Measurements from ENCODE around the gene KY. TPM values are rescaled to one million over a fixed set of nuclear protein-coding genes. Genes with fewer than 3 reads are reported as not detected.

Gene KY
- total RNA-seq, 4 donors from 2014 or later: 4.0 to 5.2 TPM; not detected in 2

DNA sequence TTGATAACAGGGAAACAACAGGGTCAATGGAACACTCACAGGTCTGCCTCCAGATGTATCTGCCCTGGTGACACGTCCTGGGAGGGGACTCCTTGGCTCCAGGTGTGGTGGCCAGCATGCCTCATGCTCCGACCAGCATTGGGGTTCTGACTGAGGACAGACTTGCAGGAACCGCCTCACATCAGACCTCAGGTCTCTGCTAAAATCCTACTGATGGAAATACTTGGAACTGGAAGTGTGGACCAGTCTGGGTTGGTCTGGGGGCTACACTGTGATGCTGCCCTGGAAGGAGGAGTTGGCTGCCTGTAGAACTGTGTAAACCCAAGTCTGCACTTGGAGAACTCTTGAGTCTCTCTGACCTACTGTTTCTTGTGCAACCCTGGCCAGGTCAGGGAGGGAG lies 17.1 kb upstream of the KY start:
- no peaks in the 10 kb centered on the region for H3K4me1 ChIP-seq
- no peaks in the 10 kb centered on the region for H3K9me3 ChIP-seq
- no peak overlapping the region for H3K27ac ChIP-seq
- TF ChIP-seq, protein P1, sequence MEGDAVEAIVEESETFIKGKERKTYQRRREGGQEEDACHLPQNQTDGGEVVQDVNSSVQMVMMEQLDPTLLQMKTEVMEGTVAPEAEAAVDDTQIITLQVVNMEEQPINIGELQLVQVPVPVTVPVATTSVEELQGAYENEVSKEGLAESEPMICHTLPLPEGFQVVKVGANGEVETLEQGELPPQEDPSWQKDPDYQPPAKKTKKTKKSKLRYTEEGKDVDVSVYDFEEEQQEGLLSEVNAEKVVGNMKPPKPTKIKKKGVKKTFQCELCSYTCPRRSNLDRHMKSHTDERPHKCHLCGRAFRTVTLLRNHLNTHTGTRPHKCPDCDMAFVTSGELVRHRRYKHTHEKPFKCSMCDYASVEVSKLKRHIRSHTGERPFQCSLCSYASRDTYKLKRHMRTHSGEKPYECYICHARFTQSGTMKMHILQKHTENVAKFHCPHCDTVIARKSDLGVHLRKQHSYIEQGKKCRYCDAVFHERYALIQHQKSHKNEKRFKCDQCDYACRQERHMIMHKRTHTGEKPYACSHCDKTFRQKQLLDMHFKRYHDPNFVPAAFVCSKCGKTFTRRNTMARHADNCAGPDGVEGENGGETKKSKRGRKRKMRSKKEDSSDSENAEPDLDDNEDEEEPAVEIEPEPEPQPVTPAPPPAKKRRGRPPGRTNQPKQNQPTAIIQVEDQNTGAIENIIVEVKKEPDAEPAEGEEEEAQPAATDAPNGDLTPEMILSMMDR (IDR thresholded peaks at IDR 0.05): no peak
- TF ChIP-seq POLR2A (IDR thresholded peaks at IDR 0.05): no peak
- intact Hi-C loops (cut with DNase I; ENCODE audit: low total_unique reads): no loop called here
- DNase-seq: no peak
- H3K36me3 ChIP-seq: no peaks in the 10 kb centered on the region
- H3K4me3 ChIP-seq: no peak overlapping the region
- H3K27me3 ChIP-seq: no peaks in the 10 kb centered on the region

GRCh38 chr3:134667406-134667805 lies 16.6 kb upstream of the KY start:
- Histone ChIP-seq H3K36me3 (no peaks in the 10 kb centered on the region), H3K4me3 (no peak overlapping the region), H3K27me3 (no peaks in the 10 kb centered on the region), H3K4me1 (no peaks in the 10 kb centered on the region), H3K9me3 (no peaks in the 10 kb centered on the region), H3K27ac (no peak overlapping the region)
- intact Hi-C loops (cut with DNase I; ENCODE audit: low total_unique reads): no loop called here
- DNase-seq: no peak
- TF ChIP-seq POLR2A (IDR thresholded peaks at IDR 0.05): no peak
- TF ChIP-seq, protein P1 (IDR thresholded peaks at IDR 0.05): no peak

- no peaks in the 10 kb centered on the region for H3K36me3 ChIP-seq
- TF ChIP-seq, protein P1 (IDR thresholded peaks at IDR 0.05): no peak
- TF ChIP-seq POLR2A (IDR thresholded peaks at IDR 0.05): no peak
- no peak overlapping the region for H3K27ac ChIP-seq
- H3K9me3 ChIP-seq: no peaks in the 10 kb centered on the region
- no peaks in the 10 kb centered on the region for H3K4me1 ChIP-seq
- no peak for DNase-seq
- intact Hi-C loops (cut with DNase I; ENCODE audit: low total_unique reads): no loop called here
- H3K27me3 ChIP-seq: no peaks in the 10 kb centered on the region
- H3K4me3 ChIP-seq: no peak overlapping the region
These were observed 16.1 kb upstream of the KY start for GRCh38 chr3:134666885-134667284.

GRCh38 chr3:134666466-134666865 lies 15.6 kb upstream of the KY start:
- Histone ChIP-seq H3K9me3 (no peaks in the 10 kb centered on the region), H3K4me3 (no peak overlapping the region), H3K36me3 (no peaks in the 10 kb centered on the region), H3K4me1 (no peaks in the 10 kb centered on the region), H3K27me3 (no peaks in the 10 kb centered on the region), H3K27ac (no peak overlapping the region)
- no peak for DNase-seq
- TF ChIP-seq POLR2A (IDR thresholded peaks at IDR 0.05): no peak
- TF ChIP-seq, protein P1 (IDR thresholded peaks at IDR 0.05): no peak
- intact Hi-C loops (cut with DNase I; ENCODE audit: low total_unique reads): no loop called here

GRCh38 chr3:134666052-134666451 lies 15.2 kb upstream of the KY start:
- intact Hi-C loops (cut with DNase I; ENCODE audit: low total_unique reads): no loop called here

DNA sequence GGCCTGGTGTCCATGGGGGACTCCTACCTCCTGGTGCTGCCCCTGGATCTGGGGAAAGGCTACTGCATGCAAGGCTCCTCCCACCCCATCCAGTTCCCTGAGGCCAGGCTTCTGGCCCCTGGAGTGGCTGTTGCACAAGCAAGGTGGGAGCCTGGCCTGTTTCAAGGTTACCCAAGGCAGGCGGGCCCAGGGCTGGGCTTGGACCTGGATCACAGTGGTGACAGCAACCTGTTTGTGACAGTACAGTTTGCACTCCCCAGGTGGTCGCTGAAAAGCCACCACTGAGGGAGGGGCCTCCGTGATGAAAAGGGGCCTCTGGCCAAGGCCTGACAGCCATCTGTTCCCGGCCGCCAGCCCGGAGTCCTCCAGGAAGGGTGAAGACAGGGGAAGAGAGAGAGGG lies 14.4 kb upstream of the KY start:
- TF ChIP-seq, protein P1 (IDR thresholded peaks at IDR 0.05): no peak
- no peak for TF ChIP-seq POLR2A (IDR thresholded peaks at IDR 0.05)
- intact Hi-C loops (cut with DNase I; ENCODE audit: low total_unique reads): no loop called here
- Histone ChIP-seq H3K27ac (no peak overlapping the region), H3K4me3 (no peak overlapping the region), H3K9me3 (no peaks in the 10 kb centered on the region), H3K27me3 (no peaks in the 10 kb centered on the region), H3K36me3 (no peaks in the 10 kb centered on the region), H3K4me1 (no peaks in the 10 kb centered on the region)
- DNase-seq: no peak

More at GRCh38 chr3:134666052-134666451, 15.2 kb upstream of the KY start:
- no peak overlapping the region for H3K27ac ChIP-seq
- no peaks in the 10 kb centered on the region for H3K4me1 ChIP-seq
- no peaks in the 10 kb centered on the region for H3K9me3 ChIP-seq
- no peak for DNase-seq
- no peak overlapping the region for H3K4me3 ChIP-seq
- no peak for TF ChIP-seq POLR2A (IDR thresholded peaks at IDR 0.05)
- H3K27me3 ChIP-seq: no peaks in the 10 kb centered on the region
- no peaks in the 10 kb centered on the region for H3K36me3 ChIP-seq
